ENCODE measurements around the gene ELANE.
"Not testable (repeated sequence)": the region's sequence is repeated elsewhere in the genome, so short reads cannot be mapped to it uniquely, and the experiment has no call there.

The ELANE gene

DNA sequence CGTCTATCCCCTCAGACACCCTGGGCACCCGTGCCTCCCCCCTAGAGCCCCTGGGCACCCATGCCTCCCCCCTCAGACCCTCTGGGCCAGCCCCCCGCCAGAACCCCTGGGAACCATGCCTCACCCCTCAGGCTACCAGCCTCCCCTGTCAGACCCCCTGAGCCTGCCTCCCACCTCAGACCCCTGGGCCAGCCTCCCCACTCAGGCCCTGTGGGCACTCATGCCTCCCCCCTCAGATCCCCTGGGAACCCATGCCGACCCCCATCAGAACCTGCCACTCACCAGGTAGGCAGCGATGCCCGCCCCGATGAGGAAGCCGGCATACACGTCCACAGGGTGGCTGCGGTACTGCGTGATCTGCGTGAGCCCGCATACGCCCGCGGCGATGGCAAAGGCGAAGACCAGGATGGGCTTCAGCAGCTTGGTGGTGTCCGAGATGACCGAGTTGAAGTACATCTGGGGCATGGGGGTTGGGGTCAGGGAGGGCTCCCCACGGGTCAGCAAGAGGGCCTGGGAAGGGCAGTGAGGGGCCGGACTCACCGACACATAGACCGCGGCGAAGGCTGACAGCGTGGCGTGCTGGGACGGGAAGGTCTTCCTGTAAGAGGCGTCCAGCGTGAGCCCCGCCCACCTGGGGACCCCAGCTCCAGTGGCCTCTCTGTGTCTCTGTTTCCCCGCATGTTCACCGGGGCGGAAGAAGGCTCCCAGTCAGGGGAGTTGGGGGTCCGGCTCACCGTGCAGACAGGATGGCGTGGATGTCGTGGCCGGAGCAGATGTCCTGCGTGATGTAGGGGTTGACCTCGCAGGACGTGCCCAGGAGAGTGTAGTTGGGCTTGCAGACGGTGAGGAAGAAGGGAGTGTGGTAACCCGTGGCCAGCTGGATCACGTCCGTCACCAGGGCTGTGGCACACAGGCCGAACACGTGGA lies 37.7 kb upstream of the ELANE start:
- Histone ChIP-seq H3K9ac (ENCODE audit: low read depth in 1 of 2, low read length in 2 of 2) (no peak overlapping the region), H3K27me3 (ENCODE audit: control insufficient read depth in 2 of 2, insufficient read depth in 2 of 2, low read length in 2 of 2) (no peaks in the 10 kb centered on the region), H3K4me1 (ENCODE audit: control insufficient read depth in 2 of 2, insufficient read depth in 2 of 2, low read length in 2 of 2) (no peaks in the 10 kb centered on the region), H3K4me3 (ENCODE audit: low read length in 2 of 2) (no peak overlapping the region), H3K9me3 (ENCODE audit: control insufficient read depth in 2 of 2, low read length in 2 of 2) (no peaks in the 10 kb centered on the region), H3K27ac (ENCODE audit: low read depth in 2 of 2, low read length in 2 of 2) (no peak overlapping the region), H3K36me3 (ENCODE audit: control insufficient read depth in 2 of 2, insufficient read depth in 2 of 2, low read length in 2 of 2) (peaks cover 22 to 25% of the 10 kb centered on the region in 2 donors)

DNA sequence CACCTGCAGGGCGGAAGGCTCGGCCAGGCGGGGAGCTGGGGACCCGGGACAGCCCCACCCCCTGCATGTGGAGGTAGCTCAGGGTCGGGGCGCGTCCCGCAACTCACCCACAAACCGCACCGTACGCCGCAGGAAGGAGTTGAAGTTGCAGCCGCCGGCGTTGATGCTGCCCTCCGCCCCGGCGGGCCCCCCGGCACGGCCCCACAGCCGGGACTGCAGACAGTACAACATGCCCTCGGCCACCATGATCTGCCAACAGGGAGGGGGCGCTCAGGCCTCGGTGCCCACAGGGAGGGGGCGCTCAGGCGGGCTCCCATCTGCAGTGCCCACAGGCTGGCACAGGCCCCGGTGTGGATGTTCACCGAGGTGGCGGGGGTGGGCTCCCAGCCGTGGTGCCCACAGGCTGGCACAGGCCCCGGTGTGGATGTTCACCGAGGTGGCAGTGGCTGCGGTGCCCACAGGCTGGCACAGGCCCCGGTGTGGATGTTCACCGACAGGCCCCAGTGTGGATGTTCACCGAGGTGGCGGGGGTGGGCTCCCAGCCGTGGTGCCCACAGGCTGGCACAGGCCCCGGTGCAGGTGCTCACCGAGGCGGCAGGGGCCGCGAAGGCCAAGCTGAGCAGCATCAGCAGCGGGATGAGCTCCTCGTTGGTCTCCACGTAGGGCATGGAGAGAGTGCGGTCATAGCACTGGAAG lies 36.9 kb upstream of the ELANE start:
- Histone ChIP-seq H3K36me3 (ENCODE audit: control insufficient read depth in 2 of 2, insufficient read depth in 2 of 2, low read length in 2 of 2) (peaks cover 15 to 18% of the 10 kb centered on the region in 2 donors), H3K27ac (ENCODE audit: low read depth in 2 of 2, low read length in 2 of 2) (no peak overlapping the region), H3K4me1 (ENCODE audit: control insufficient read depth in 2 of 2, insufficient read depth in 2 of 2, low read length in 2 of 2) (no peaks in the 10 kb centered on the region), H3K27me3 (ENCODE audit: control insufficient read depth in 2 of 2, insufficient read depth in 2 of 2, low read length in 2 of 2) (no peaks in the 10 kb centered on the region), H3K4me3 (ENCODE audit: low read length in 2 of 2) (no peak overlapping the region), H3K9me3 (ENCODE audit: control insufficient read depth in 2 of 2, low read length in 2 of 2) (no peaks in the 10 kb centered on the region), H3K9ac (ENCODE audit: low read depth in 1 of 2, low read length in 2 of 2) (no peak overlapping the region)

DNA sequence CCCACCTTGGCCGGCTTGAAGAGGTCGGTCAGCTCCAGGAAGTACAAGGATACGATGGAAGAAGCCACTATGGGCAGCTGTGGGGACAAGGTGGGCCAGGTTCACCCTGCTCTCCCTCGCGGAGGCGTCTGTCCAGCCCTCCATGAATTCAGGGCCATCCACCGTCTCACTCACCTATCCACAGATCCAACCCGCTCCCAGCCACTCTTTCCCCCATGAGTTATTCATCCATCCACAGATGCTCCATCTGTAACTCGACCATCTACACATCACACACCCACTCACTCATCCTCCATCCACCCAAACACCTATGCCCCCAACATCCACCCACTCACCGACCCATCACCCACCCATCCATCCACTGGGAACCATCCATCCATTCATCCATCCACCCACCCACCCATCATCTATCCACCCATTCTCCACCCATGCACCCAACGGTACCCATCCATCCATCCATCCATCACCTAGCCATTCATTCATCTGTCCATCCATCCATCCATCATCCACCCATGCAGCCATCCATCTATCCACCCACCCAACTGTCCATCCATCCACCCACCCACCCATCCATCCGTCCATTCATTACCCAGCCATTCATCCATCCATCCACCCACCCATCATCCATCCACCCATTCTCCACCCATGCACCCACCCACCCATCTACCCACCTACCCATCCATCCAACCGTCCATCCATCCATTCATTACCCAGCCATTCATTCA lies 36.2 kb upstream of the ELANE start:
- Histone ChIP-seq H3K27ac (ENCODE audit: low read depth in 2 of 2, low read length in 2 of 2) (no peak overlapping the region), H3K4me3 (ENCODE audit: low read length in 2 of 2) (no peak overlapping the region), H3K9me3 (ENCODE audit: control insufficient read depth in 2 of 2, low read length in 2 of 2) (no peaks in the 10 kb centered on the region), H3K36me3 (ENCODE audit: control insufficient read depth in 2 of 2, insufficient read depth in 2 of 2, low read length in 2 of 2) (peaks cover 8 to 11% of the 10 kb centered on the region in 2 donors), H3K9ac (ENCODE audit: low read depth in 1 of 2, low read length in 2 of 2) (no peak overlapping the region), H3K27me3 (ENCODE audit: control insufficient read depth in 2 of 2, insufficient read depth in 2 of 2, low read length in 2 of 2) (no peaks in the 10 kb centered on the region), H3K4me1 (ENCODE audit: control insufficient read depth in 2 of 2, insufficient read depth in 2 of 2, low read length in 2 of 2) (no peaks in the 10 kb centered on the region)

DNA sequence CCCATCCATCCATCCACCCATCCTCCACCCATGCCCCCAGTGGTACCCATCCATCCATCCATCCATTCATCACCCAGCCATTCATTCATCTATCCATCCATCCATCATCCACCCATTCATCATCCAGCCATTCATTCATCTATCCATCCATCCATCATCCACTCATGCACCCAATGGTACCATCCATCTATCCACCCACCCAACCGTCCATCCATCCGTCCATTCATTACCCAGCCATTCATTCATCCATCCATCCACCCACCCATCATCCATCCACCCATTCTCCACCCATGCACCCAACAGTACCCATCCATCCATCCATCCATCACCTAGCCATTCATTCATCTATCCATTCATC lies 35.6 kb upstream of the ELANE start:
- no peak overlapping the region for H3K4me3 ChIP-seq (ENCODE audit: low read length in 2 of 2)
- no peak overlapping the region for H3K27ac ChIP-seq (ENCODE audit: low read depth in 2 of 2, low read length in 2 of 2)
- H3K9me3 ChIP-seq (ENCODE audit: control insufficient read depth in 2 of 2, low read length in 2 of 2): no peaks in the 10 kb centered on the region
- no peaks in the 10 kb centered on the region for H3K4me1 ChIP-seq (ENCODE audit: control insufficient read depth in 2 of 2, insufficient read depth in 2 of 2, low read length in 2 of 2)
- H3K36me3 ChIP-seq (ENCODE audit: control insufficient read depth in 2 of 2, insufficient read depth in 2 of 2, low read length in 2 of 2): peaks cover 5 to 6% of the 10 kb centered on the region in 2 donors
- no peak overlapping the region for H3K9ac ChIP-seq (ENCODE audit: low read depth in 1 of 2, low read length in 2 of 2)
- H3K27me3 ChIP-seq (ENCODE audit: control insufficient read depth in 2 of 2, insufficient read depth in 2 of 2, low read length in 2 of 2): no peaks in the 10 kb centered on the region

DNA sequence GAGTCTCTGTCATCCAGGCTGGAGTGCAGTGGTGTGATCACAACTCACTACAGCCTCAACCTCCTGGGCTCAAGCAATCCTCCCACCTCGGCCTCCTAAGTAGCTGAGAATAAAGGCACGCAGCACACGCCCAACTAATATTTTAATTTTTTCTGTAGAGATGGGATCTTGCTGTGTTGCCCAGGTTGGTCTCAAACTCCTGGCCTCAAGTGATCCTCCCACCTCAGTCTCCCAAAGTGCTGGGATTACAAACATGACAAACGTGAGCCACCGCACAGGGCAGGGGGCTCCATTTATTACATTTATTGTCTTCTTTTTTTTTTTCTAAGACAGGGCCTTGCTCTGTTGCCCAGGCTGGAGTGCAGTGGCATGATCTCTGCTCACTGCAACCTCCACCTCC lies 31.9 kb upstream of the ELANE start:
- not testable (repeated sequence) for H3K27ac ChIP-seq (ENCODE audit: low read depth in 2 of 2, low read length in 2 of 2); H3K9me3 ChIP-seq (ENCODE audit: control insufficient read depth in 2 of 2, low read length in 2 of 2); H3K36me3 ChIP-seq (ENCODE audit: control insufficient read depth in 2 of 2, insufficient read depth in 2 of 2, low read length in 2 of 2); H3K4me3 ChIP-seq (ENCODE audit: low read length in 2 of 2); H3K9ac ChIP-seq (ENCODE audit: low read depth in 1 of 2, low read length in 2 of 2); H3K4me1 ChIP-seq (ENCODE audit: control insufficient read depth in 2 of 2, insufficient read depth in 2 of 2, low read length in 2 of 2); H3K27me3 ChIP-seq (ENCODE audit: control insufficient read depth in 2 of 2, insufficient read depth in 2 of 2, low read length in 2 of 2)

DNA sequence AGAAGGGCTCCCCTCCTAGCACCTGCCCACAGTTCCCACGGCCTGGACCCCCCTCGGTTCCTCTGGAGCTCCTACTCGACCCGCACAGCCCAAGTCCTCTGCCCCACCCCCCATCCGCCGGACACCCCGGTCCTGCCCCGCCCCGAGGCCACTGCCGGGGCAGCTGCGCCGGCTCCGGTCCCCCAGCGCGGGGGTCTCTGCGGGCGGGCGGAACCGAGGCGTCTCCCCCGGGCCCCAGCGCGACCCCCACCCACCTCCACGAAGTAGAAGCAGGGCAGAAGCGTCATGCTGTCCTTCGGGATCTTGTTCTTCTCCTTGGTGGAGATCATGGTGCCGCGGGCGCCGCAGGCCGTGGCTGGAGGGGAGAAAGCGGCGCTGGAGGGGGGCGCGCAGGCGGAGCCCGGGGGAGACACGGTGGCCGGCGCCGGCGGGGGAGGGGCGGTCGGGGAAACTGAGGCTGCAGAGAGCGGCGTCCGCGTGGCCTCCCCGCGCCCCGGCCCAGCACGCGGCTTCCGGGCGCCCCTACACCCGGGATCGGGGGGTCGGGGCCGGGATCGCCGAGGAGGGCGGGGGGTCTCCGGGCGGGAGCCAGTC lies 30.8 kb upstream of the ELANE start:
- H3K36me3 ChIP-seq (ENCODE audit: control insufficient read depth in 2 of 2, insufficient read depth in 2 of 2, low read length in 2 of 2): no peaks in the 10 kb centered on the region
- H3K4me1 ChIP-seq (ENCODE audit: control insufficient read depth in 2 of 2, insufficient read depth in 2 of 2, low read length in 2 of 2): peaks cover 0 to 2% of the 10 kb centered on the region in 2 donors
- no peak overlapping the region for H3K27ac ChIP-seq (ENCODE audit: low read depth in 2 of 2, low read length in 2 of 2)
- H3K27me3 ChIP-seq (ENCODE audit: control insufficient read depth in 2 of 2, insufficient read depth in 2 of 2, low read length in 2 of 2): peaks cover 2 to 5% of the 10 kb centered on the region in 2 donors
- H3K9ac ChIP-seq (ENCODE audit: low read depth in 1 of 2, low read length in 2 of 2): no peak overlapping the region
- no peak overlapping the region for H3K4me3 ChIP-seq (ENCODE audit: low read length in 2 of 2)
- no peaks in the 10 kb centered on the region for H3K9me3 ChIP-seq (ENCODE audit: control insufficient read depth in 2 of 2, low read length in 2 of 2)

DNA sequence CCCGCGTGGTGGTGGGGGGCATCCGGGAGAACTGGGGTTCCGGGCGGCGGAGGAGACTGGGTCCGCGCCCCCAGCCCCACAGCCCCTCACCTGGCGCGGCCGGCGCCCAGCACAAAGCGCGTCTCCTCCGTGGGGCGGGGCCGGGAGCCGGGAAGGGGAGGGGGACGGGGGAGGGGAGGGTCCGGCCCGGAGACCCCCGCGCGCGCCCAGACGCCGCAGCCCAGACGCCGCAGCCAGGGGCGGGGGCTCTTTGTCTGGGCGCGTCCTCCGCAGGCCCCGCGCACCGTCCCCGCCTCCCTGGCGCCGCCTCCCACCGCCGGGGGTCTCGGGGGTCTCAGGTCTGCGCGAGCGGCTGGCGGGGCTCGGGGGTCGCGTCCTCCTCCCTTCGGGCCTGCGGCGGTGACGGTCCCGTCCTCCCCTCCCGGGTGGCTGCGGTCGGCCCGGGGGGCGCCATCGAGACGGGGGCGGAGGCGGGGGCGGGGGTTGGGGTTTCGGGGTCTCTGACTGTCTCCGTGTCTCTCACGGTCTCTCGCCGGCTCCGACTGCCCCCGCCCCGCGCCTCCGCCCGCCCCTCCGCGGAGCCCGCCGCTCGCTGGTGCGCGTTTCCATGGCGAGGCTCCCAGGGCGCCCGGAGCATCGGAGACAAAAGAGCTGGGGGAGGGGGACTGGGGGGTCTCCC lies 30.1 kb upstream of the ELANE start, which contains the start of gene PLPPR3:
Gene PLPPR3, minus strand, starts transcription at position 131 of the 679 bp plus-strand sequence. CDS start 396 bp downstream, outside the sequence.
- Histone ChIP-seq H3K4me3 (ENCODE audit: low read length in 2 of 2) (no peak within 1 kb of the TSS), H3K27ac (ENCODE audit: low read depth in 2 of 2, low read length in 2 of 2) (no peak within 1 kb of the TSS), H3K9me3 (ENCODE audit: control insufficient read depth in 2 of 2, low read length in 2 of 2) (no peaks in the 10 kb centered on the region), H3K4me1 (ENCODE audit: control insufficient read depth in 2 of 2, insufficient read depth in 2 of 2, low read length in 2 of 2) (peaks cover 0 to 2% of the 10 kb centered on the region in 2 donors), H3K36me3 (ENCODE audit: control insufficient read depth in 2 of 2, insufficient read depth in 2 of 2, low read length in 2 of 2) (no peaks in the 10 kb centered on the region), H3K9ac (ENCODE audit: low read depth in 1 of 2, low read length in 2 of 2) (no peak within 1 kb of the TSS), H3K27me3 (ENCODE audit: control insufficient read depth in 2 of 2, insufficient read depth in 2 of 2, low read length in 2 of 2) (peaks cover 2 to 5% of the 10 kb centered on the region in 2 donors)

DNA sequence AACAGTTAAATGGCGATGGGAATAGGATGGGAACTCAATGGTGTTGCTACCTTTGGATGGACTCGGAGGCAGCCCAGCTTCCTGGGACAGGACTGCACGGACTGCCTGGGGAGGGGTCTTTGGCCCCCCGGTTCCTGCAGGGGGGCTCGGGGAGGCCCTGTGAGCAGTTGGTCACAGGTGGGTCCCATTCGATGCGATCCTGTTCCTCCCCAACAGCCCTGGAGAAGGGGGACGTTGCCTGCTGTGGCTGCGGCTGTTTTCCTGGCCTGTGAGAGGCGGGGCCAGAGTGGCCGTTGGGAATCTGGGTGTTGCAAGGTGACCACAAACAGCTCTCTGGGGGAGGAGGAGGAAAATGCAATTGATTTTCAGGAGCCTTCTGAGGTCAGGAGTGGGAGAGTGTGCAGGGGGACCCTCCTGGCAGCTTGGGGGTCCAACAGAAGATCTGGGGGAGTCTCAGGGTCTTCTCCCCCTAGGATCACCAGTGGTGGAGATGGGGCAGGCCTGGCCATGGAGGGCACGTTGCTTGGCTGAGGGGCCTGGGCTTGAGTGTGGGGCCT lies 28.5 kb upstream of the ELANE start:
- no peaks in the 10 kb centered on the region for H3K9me3 ChIP-seq (ENCODE audit: control insufficient read depth in 2 of 2, low read length in 2 of 2)
- H3K4me1 ChIP-seq (ENCODE audit: control insufficient read depth in 2 of 2, insufficient read depth in 2 of 2, low read length in 2 of 2): peaks cover 0 to 2% of the 10 kb centered on the region in 2 donors
- H3K27me3 ChIP-seq (ENCODE audit: control insufficient read depth in 2 of 2, insufficient read depth in 2 of 2, low read length in 2 of 2): peaks cover 2 to 7% of the 10 kb centered on the region in 2 donors
- H3K36me3 ChIP-seq (ENCODE audit: control insufficient read depth in 2 of 2, insufficient read depth in 2 of 2, low read length in 2 of 2): no peaks in the 10 kb centered on the region
- H3K9ac ChIP-seq (ENCODE audit: low read depth in 1 of 2, low read length in 2 of 2): no peak overlapping the region
- H3K4me3 ChIP-seq (ENCODE audit: low read length in 2 of 2): no peak overlapping the region
- no peak overlapping the region for H3K27ac ChIP-seq (ENCODE audit: low read depth in 2 of 2, low read length in 2 of 2)

DNA sequence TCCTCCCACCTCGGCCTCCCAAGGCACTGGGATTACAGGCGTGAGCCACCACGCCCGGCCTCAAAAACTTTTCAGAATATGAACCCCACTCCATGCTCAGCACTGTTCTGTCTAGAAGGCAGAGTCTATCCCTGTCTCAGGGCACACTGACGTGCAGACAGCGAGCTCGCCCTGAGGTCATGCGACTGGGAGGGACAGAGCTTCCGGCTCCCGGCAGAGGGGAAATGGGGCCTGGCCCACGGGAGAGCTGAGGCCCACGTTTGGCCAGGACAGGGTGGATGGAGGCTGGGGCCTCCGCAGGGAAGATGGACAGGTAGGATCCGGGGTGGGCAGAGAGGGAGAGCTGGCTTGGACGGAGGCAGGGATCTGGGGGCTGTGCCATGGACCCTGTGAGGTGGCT lies 27.2 kb upstream of the ELANE start:
- Histone ChIP-seq H3K9me3 (ENCODE audit: control insufficient read depth in 2 of 2, low read length in 2 of 2) (no peaks in the 10 kb centered on the region), H3K4me3 (ENCODE audit: low read length in 2 of 2) (no peak overlapping the region), H3K4me1 (ENCODE audit: control insufficient read depth in 2 of 2, insufficient read depth in 2 of 2, low read length in 2 of 2) (peaks cover 0 to 2% of the 10 kb centered on the region in 2 donors), H3K36me3 (ENCODE audit: control insufficient read depth in 2 of 2, insufficient read depth in 2 of 2, low read length in 2 of 2) (no peaks in the 10 kb centered on the region), H3K27ac (ENCODE audit: low read depth in 2 of 2, low read length in 2 of 2) (no peak overlapping the region), H3K27me3 (ENCODE audit: control insufficient read depth in 2 of 2, insufficient read depth in 2 of 2, low read length in 2 of 2) (peaks cover 6 to 7% of the 10 kb centered on the region in 2 donors), H3K9ac (ENCODE audit: low read depth in 1 of 2, low read length in 2 of 2) (no peak overlapping the region)

All from mucosa of rectum (tissue), 2 donors.